GM21423 (cell line): ENCODE results near the gene CACNB2.

Experiments used
- ATAC-seq: cut with Tn5 transposase; IDR thresholded peaks from one replicate; pipeline ENCODE4 v1.9.1; 2021; ENCODE audit warnings: mild to moderate bottlenecking, moderate library complexity; ENCODE audit not compliant: unreplicated experiment

The CACNB2 gene

GRCh38 chr10:18381679-18382078 lies 241.5 kb downstream of the CACNB2 start:
- ATAC-seq = no peak

- no peak for ATAC-seq
Measured at GRCh38 chr10:18397906-18398305, 257.7 kb downstream of the CACNB2 start.

GRCh38 chr10:18399158-18399557 lies 258.9 kb downstream of the CACNB2 start:
- peak; percentile 63 for ATAC-seq

- peak; percentile 61 for ATAC-seq
Measured at GRCh38 chr10:18400201-18400905, 260.1 kb downstream of the CACNB2 start.

GRCh38 chr10:18400906-18401245 lies 260.7 kb downstream of the CACNB2 start:
- ATAC-seq = peak; percentile 27

GRCh38 chr10:18401416-18402195 lies 261.4 kb downstream of the CACNB2 start:
- no peak for ATAC-seq

GRCh38 chr10:18402853-18403252 lies 262.6 kb downstream of the CACNB2 start:
- no peak for ATAC-seq

- no peak for ATAC-seq
Measured at GRCh38 chr10:18404530-18404929, 264.3 kb downstream of the CACNB2 start.

GRCh38 chr10:18406136-18406535 lies 265.9 kb downstream of the CACNB2 start:
- no peak for ATAC-seq

- ATAC-seq = peak; percentile 64
Measured at GRCh38 chr10:18409599-18410397, 269.6 kb downstream of the CACNB2 start.

- ATAC-seq = no peak
Measured at GRCh38 chr10:18414061-18414460, 273.8 kb downstream of the CACNB2 start.

GRCh38 chr10:18417950-18418527 lies 277.8 kb downstream of the CACNB2 start:
- ATAC-seq = no peak

- ATAC-seq = peak; percentile 81
Measured at GRCh38 chr10:18418541-18419215, 278.5 kb downstream of the CACNB2 start.

- no peak for ATAC-seq
Measured at GRCh38 chr10:18419945-18420344, 279.7 kb downstream of the CACNB2 start.

- no peak for ATAC-seq
Measured at GRCh38 chr10:18421726-18422293, 281.6 kb downstream of the CACNB2 start.

- ATAC-seq = no peak
Measured at GRCh38 chr10:18423058-18423637, 282.9 kb downstream of the CACNB2 start.

- no peak for ATAC-seq
Measured at GRCh38 chr10:18424200-18424599, 284.0 kb downstream of the CACNB2 start.

- no peak for ATAC-seq
Measured at GRCh38 chr10:18429335-18429734, 289.1 kb downstream of the CACNB2 start.

- no peak for ATAC-seq
Measured at GRCh38 chr10:18436902-18437301, 296.7 kb downstream of the CACNB2 start.

GRCh38 chr10:18437486-18437885 lies 297.3 kb downstream of the CACNB2 start:
- ATAC-seq = no peak
